Activated T-cell treated with anti-CD3 and anti-CD28 coated beads for 4 hours (primary cell): ENCODE measurements around the gene AIG1.

Experiments used
- DNase-seq: peaks from one replicate; pipeline ENCODE4 v3.0.0-alpha.2; 2020

AIG1 gene

GRCh38 chr6:143169440-143169839 is 108.8 kb downstream of the AIG1 start:
- DNase-seq: no peak

DNA sequence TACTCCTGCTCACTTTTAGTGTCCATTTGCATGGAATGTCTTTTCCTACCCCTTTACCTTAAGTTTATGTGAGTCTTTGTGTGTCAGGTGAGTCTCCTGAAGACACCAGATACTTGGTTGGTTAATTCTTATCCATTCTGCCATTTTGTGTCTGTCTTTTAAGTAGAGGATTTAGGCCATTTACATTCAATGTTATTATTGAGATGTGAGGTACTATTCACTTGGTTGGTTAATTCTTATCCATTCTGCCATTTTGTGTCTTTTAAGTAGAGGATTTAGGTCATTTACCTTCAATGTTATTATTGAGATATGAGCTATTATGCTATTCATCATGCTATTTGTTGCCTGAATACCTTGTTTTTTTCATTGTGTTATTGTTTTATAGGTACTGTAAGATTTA is 113.8 kb downstream of the AIG1 start:
- DNase-seq: no peak

DNA sequence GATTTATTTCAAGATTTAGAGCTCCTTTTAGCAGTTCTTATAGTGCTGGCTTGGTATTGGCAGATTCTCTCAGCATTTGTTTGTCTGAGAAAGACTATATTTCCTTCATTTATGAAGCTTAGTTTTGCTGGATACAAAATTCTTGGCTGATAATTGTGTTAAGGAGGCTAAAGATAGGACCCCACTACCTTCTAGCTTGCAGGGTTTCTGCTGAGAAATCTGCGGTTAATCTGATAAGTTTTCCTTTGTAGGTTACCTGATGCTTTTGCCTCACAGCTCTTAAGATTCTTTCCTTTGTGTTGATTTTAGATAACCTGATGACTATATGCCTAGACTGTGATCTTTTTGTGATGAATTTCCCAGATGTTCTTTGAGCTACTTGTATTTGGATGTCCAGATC is 114.3 kb downstream of the AIG1 start:
- DNase-seq: no peak

- no peak for DNase-seq
Observed at GRCh38 chr6:143176090-143177021, 115.7 kb downstream of the AIG1 start.

- no peak for DNase-seq
Observed at GRCh38 chr6:143177706-143178105, 117.0 kb downstream of the AIG1 start.

GRCh38 chr6:143179096-143179495 is 118.4 kb downstream of the AIG1 start:
- DNase-seq: no peak

DNA sequence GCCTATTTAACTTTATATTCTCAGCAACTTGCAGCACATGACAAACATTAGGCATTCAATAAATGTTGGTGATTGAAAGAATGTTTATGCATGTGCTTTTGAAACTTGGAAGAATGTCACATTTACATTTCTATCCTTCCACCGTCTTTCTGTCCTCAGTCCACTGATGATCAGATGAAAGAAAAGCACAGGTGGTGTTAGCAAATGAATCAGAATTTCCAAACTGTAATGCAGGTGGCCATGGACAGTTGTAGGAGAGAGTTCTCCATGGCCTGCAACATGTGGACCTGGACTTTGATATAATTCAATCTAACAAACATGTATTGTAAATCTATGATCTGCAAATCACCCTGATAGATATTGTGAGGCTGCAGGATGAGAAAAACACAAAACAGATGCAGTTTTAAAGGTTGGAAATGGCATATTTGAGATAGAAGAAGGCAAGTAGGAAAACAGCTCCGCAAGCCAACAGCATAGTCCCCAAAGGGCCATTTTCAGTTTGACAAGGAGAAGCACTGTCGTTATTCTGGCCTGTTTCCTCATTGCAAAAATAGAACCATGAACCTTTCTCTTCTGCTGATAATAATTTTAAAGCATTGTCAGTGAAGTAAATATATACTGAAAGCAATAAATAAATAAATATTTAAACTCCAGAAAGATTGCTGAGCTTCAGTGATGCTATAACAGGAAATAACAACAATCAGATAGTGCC is 119.4 kb downstream of the AIG1 start:
- no peak for DNase-seq

DNA sequence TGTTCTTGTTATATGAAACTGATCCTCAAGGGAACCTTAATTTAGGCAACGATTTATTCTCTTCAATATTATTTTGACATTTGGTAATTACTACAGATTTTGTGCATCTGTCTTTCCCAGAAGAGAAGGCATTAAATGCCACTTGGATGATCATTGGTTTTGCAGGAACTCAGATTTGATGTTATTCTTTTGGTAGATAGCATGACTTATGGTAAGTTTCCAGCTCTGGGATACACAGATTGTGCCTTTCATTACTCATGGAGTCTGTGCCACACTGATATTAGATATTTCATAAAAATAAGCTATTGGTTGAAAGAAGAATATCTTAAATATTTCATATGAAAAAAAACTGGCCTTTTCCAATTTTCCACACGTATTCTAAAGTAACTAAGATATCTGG is 120.1 kb downstream of the AIG1 start:
- DNase-seq: no peak

DNA sequence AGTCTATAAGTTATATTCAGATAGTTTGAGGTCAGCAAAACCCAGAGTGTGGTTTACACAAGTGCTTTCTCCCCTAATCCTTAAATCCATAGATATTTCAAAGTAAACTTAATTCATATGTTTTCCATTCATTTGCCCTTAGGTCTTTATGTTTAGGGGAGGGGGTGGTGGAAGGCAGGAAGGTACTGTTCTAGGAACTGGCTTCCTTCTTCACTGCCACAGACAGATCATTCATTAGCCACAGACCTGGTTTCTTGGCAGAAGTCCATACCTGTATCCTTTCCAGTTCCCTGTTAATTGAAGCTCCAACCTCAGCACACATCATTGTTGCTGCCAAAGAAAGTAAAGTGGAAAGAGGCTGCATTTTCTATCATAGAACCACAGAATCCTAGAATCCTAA is 123.0 kb downstream of the AIG1 start:
- DNase-seq: no peak

GRCh38 chr6:143185288-143185687 is 124.6 kb downstream of the AIG1 start:
- no peak for DNase-seq

DNA sequence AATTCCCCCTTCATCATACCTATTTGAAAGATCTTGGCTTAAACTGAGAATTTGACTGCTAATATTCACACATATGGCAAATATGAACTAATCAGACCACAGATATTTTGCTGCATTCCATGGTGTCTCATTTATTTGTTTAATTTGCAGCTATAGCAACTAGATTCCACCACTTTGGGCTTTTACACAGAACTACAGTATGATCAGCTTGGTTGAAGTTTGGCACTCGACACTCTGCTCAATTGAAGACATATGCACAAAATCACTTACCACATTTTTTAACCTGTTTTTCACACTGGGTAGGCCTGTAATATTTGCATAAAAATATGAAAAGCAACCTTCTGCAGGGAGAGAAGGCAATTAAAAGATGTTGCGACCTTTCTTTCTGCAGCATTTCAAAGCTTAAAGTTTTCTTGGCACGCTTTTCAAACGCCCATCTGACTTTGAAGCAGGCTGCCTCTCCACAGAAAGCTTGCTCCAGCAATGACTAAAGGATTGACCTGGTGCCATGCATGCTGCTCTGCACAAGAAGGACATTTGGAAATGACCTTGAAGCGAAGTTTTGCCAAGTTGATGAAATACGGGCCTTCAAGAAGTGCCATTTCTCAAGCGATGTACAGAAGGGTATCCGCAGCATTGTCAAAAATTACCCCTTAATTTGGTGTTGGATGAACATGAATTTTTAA is 126.7 kb downstream of the AIG1 start:
- no peak for DNase-seq

DNA sequence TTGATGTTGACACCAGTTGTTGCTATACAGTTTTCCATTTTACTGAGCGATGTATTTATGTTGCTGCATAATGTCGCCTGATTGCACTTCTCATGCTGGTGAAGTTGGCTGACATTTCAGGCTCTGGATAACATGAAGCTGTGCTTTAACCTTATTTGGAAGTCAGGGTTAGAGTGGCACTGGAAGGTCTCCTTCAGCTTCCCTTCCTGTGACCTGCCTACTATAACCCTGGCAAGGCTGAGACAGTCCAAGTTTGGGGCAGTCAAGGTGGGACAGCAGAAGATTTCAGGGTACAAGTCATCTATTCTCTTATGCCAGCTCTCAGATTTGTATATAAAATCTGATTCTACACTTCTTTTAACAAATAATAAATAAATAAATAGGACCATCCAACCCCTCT is 127.6 kb downstream of the AIG1 start:
- no peak for DNase-seq

DNA sequence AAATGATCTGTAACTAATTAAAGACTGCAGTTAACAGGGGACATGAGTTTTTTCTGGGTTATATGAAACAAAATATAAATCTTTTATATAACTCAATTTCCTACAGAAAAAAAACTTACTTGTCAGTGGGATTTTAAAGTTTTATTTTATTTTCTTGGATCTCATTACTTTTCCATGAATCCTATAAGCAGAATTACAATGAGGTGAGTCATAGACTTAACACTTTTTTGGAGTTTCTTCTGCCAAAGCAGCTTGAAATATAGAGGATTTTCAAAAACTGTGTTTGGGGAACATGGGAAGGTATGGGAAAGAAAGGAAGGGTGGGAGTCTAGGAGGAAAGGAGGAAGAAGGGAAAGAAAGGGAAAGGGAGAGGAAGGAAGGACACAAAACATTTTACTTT is 130.7 kb downstream of the AIG1 start:
- no peak for DNase-seq

GRCh38 chr6:143192766-143193165 is 132.1 kb downstream of the AIG1 start:
- no peak for DNase-seq

DNA sequence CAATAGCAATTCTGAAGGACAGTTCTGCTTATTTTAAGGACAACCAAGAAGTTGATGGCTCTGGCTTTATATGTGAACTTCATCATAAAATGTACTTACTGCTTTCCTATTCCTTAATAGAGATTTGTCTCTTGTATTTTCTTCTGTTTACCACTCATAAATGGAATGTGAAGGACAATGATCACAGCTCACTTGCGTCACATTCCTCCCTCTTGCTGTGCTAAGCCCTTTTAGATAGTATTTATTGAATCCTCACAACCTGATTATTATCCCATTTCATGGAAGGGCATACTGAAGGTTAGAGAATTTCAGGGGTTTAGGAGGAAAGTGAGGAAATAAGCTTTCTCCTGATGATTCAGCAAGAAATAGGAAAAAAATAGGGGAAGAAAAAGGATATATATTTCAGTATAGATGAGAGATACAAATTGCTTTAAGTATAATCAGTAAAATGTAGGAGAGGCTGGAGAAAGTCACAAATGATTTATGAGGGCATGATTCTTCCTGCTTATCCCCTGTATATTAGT is 132.9 kb downstream of the AIG1 start:
- no peak for DNase-seq

GRCh38 chr6:143194095-143194589 is 133.5 kb downstream of the AIG1 start:
- no peak for DNase-seq

DNA sequence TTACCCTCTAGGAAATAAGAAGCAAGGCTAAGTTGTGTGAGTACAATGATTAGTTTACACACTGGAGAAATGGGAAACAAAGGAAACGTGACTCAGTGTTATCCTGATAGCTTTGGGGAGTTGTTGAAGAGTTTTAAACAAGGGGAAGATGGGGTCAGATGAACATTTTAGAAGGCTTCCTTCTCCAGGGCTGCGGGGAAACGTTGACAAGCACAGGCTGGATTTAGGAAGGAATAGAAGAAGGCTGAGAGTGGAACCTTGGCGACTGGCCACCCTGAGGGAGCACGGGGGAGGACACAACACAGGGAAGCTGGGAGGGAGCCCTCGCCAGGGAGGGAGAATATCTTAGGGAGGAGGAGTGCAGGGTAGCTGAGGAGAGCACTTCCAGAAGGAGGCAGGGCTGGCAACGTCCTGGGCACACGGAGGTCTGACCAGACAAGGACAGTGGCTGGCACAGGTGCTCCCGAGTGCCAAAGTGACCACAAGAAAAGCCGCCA is 134.7 kb downstream of the AIG1 start:
- DNase-seq: no peak

GRCh38 chr6:143196525-143197225 is 136.0 kb downstream of the AIG1 start:
- DNase-seq: no peak

- DNase-seq: no peak
Observed at GRCh38 chr6:143197377-143197776, 136.7 kb downstream of the AIG1 start.

DNA sequence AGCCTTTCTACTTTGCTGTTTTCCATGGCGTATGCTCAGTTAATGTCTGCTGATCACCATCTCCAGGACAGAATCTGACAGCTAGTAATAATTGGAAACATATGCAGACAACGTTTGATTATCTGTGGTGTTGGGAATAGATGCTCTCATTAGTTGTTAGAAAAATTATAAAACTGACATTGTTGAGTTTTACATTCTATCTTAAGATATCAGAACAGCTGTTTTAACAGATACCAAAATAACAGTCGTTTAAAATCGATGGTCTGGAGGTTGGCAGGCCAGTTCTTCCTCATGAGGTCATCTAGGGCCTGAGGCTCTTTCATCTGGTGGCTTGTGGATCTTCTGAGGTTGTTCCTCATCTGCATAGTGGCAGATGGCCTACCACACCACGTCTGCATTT is 137.6 kb downstream of the AIG1 start:
- DNase-seq: no peak

- DNase-seq: no peak
Observed at GRCh38 chr6:143199291-143199690, 138.6 kb downstream of the AIG1 start.

DNA sequence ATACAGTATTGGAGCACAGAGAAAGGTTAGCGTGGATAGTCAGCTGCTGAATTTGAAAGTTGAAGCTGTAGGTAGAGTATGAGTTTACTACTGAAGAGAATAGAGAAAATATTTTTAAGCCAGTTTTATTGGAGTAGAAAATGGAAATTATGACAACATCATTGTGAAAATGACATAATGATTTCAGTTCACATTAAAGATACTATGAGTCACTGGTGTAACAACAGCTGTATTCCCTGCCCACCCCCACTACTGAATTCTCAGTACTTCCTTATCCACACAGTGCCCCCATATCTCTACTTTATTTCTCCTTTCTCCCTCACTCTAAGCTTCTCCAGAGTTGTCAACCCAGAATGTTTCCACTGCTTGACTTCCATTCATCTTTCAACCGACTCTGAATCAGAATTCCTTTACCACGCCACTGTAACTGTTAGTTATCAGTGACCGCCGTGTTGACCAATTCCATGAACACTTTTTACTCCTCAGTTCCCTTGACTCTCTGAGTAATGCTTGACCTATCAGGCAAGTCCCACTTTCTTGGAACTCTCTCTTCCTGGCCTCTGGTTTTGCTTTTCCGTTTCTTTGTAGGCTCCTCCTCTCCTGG is 139.6 kb downstream of the AIG1 start:
- no peak for DNase-seq
